ENCODE data around the gene ANKRD30BL. TPM values are rescaled to one million over a fixed set of nuclear protein-coding genes. Genes with fewer than 3 reads are reported as not detected.
"Not testable (repeated sequence)": the region's sequence is repeated elsewhere in the genome, so short reads cannot be mapped to it uniquely, and the experiment has no call there.

The ANKRD30BL gene
- not detected in 2 replicates for total RNA-seq

GRCh38 chr2:132161161-132162124 is at the start of gene ANKRD30BL:
Gene ANKRD30BL, minus strand, starts transcription at chr2:132161952. Its CDS starts 247 bp downstream, at chr2:132161705.
- H3K36me3 Mint-ChIP-seq (ENCODE audit: low read depth); H3K27ac Mint-ChIP-seq; H3K27me3 Mint-ChIP-seq (ENCODE audit: insufficient read depth); H3K4me1 Mint-ChIP-seq (ENCODE audit: low read depth); DNase-seq (ENCODE audit: low spot score); H3K4me3 Mint-ChIP-seq; intact Hi-C loops (cut with micrococcal nuclease); H3K9me3 Mint-ChIP-seq: not testable (repeated sequence)

GRCh38 chr2:132202866-132203265 is 41.1 kb upstream of the ANKRD30BL start:
- H3K27me3 Mint-ChIP-seq (ENCODE audit: insufficient read depth); H3K4me3 Mint-ChIP-seq; H3K9me3 Mint-ChIP-seq; H3K4me1 Mint-ChIP-seq (ENCODE audit: low read depth); H3K27ac Mint-ChIP-seq; DNase-seq (ENCODE audit: low spot score); intact Hi-C loops (cut with micrococcal nuclease); H3K36me3 Mint-ChIP-seq (ENCODE audit: low read depth): not testable (repeated sequence)

- H3K9me3 Mint-ChIP-seq; H3K27me3 Mint-ChIP-seq (ENCODE audit: insufficient read depth); H3K27ac Mint-ChIP-seq; H3K36me3 Mint-ChIP-seq (ENCODE audit: low read depth); H3K4me1 Mint-ChIP-seq (ENCODE audit: low read depth); H3K4me3 Mint-ChIP-seq; DNase-seq (ENCODE audit: low spot score); intact Hi-C loops (cut with micrococcal nuclease): not testable (repeated sequence)
Observed at GRCh38 chr2:132192854-132193253, 31.1 kb upstream of the ANKRD30BL start.

GRCh38 chr2:132167100-132167499 is 5.3 kb upstream of the ANKRD30BL start:
- H3K27ac Mint-ChIP-seq; H3K27me3 Mint-ChIP-seq (ENCODE audit: insufficient read depth); intact Hi-C loops (cut with micrococcal nuclease); H3K4me1 Mint-ChIP-seq (ENCODE audit: low read depth); H3K4me3 Mint-ChIP-seq; H3K36me3 Mint-ChIP-seq (ENCODE audit: low read depth); DNase-seq (ENCODE audit: low spot score); H3K9me3 Mint-ChIP-seq: not testable (repeated sequence)

GRCh38 chr2:132162125-132162660 is 441 bp upstream of the ANKRD30BL start:
- H3K9me3 Mint-ChIP-seq; intact Hi-C loops (cut with micrococcal nuclease); H3K4me3 Mint-ChIP-seq; H3K4me1 Mint-ChIP-seq (ENCODE audit: low read depth); DNase-seq (ENCODE audit: low spot score); H3K27ac Mint-ChIP-seq; H3K36me3 Mint-ChIP-seq (ENCODE audit: low read depth); H3K27me3 Mint-ChIP-seq (ENCODE audit: insufficient read depth): not testable (repeated sequence)

- not testable (repeated sequence) for H3K27me3 Mint-ChIP-seq (ENCODE audit: insufficient read depth); DNase-seq (ENCODE audit: low spot score); H3K9me3 Mint-ChIP-seq; H3K36me3 Mint-ChIP-seq (ENCODE audit: low read depth); H3K4me1 Mint-ChIP-seq (ENCODE audit: low read depth); H3K27ac Mint-ChIP-seq; H3K4me3 Mint-ChIP-seq
- intact Hi-C loops (cut with micrococcal nuclease) = loop anchor here (5.0 kb wide), 2 partner anchors 464 to 734 kb away; no protein-coding TSS in a partner anchor
Observed at GRCh38 chr2:132146774-132147173, 15.0 kb downstream of the ANKRD30BL start.
